Kidney epithelial cell (primary cell): ENCODE measurements around the gene SLC7A7. TPM values are rescaled to one million over a fixed set of nuclear protein-coding genes. Genes with fewer than 3 reads are reported as not detected.
"Not testable (repeated sequence)": the region's sequence is repeated elsewhere in the genome, so short reads cannot be mapped to it uniquely, and the experiment has no call there.

ENCODE experiments used
- DNase-seq: peaks from one replicate; pipeline ENCODE4 v3.0.0-alpha.2; 2010; ENCODE audit warnings: low read depth
- H3K27me3 ChIP-seq: 2 replicates; pipeline ENCODE4 v1.6.0; 2011; ENCODE audit warnings: low read length; ENCODE audit not compliant: control insufficient read depth, insufficient read depth
- H3K36me3 ChIP-seq: 2 replicates; pipeline ENCODE4 v1.5.1; 2011; ENCODE audit warnings: low read length; ENCODE audit not compliant: control insufficient read depth, insufficient read depth
- H3K4me3 ChIP-seq: 2 replicates; pipeline ENCODE4 v1.5.1; 2011; ENCODE audit warnings: low read depth, mild to moderate bottlenecking, control low read depth, low read length
- CTCF ChIP-seq: IDR thresholded peaks from 2 replicates; pipeline ENCODE4 v1.5.1; 2011; ENCODE audit warnings: mild to moderate bottlenecking, moderate library complexity, low read length, control low read depth, inconsistent platforms; ENCODE audit not compliant: insufficient read depth, poor library complexity, severe bottlenecking
- total RNA-seq: library from RNA; depleted of rRNA; stranded (reverse); fragments of >200 nt; gene quantifications from 2 replicates; pipeline ENCODE4 v1.2.3, GENCODE V29; 2015

SLC7A7 gene
- total RNA-seq, 1 donor from 2014 or later: 6.8 TPM

GRCh38 chr14:22791301-22791700, 23.9 kb downstream of the SLC7A7 start:
- DNase-seq: no peak
- H3K36me3 ChIP-seq: no peaks in the 10 kb centered on the region
- no peak overlapping the region for H3K4me3 ChIP-seq
- H3K27me3 ChIP-seq: no peaks in the 10 kb centered on the region
- no peak for TF ChIP-seq CTCF

GRCh38 chr14:22786685-22787084, 28.6 kb downstream of the SLC7A7 start:
- Histone ChIP-seq H3K36me3 (no peaks in the 10 kb centered on the region), H3K27me3 (no peaks in the 10 kb centered on the region), H3K4me3 (no peak overlapping the region)
- no peak for DNase-seq
- no peak for TF ChIP-seq CTCF

- TF ChIP-seq CTCF: no peak
- no peak for DNase-seq
Measured at GRCh38 chr14:22781301-22781991, 33.8 kb downstream of the SLC7A7 start.

GRCh38 chr14:22780941-22781300, 34.3 kb downstream of the SLC7A7 start:
- Histone ChIP-seq H3K4me3 (no peak overlapping the region), H3K27me3 (no peaks in the 10 kb centered on the region), H3K36me3 (no peaks in the 10 kb centered on the region)
- TF ChIP-seq CTCF: no peak
- no peak for DNase-seq

More at GRCh38 chr14:22781301-22781991, 33.8 kb downstream of the SLC7A7 start:
- Histone ChIP-seq H3K4me3 (no peak overlapping the region), H3K27me3 (no peaks in the 10 kb centered on the region), H3K36me3 (no peaks in the 10 kb centered on the region)

GRCh38 chr14:22780105-22780679, 35.0 kb downstream of the SLC7A7 start:
- no peaks in the 10 kb centered on the region for H3K27me3 ChIP-seq
- H3K4me3 ChIP-seq: no peak overlapping the region
- DNase-seq: no peak
- no peak for TF ChIP-seq CTCF
- no peaks in the 10 kb centered on the region for H3K36me3 ChIP-seq

- no peak for TF ChIP-seq CTCF
- no peak for DNase-seq
- Histone ChIP-seq H3K27me3 (no peaks in the 10 kb centered on the region), H3K36me3 (no peaks in the 10 kb centered on the region), H3K4me3 (no peak overlapping the region)
Measured at GRCh38 chr14:22778084-22778483, 37.2 kb downstream of the SLC7A7 start.

- not testable (repeated sequence) for H3K36me3 ChIP-seq, H3K4me3 ChIP-seq, H3K27me3 ChIP-seq, DNase-seq
Measured at GRCh38 chr14:22776849-22777248, 38.4 kb downstream of the SLC7A7 start.
